ENCODE results near the gene RPL27A. TPM values are rescaled to one million over a fixed set of nuclear protein-coding genes. Genes with fewer than 3 reads are reported as not detected.

Gene RPL27A
- total RNA-seq, 3 donors from 2014 or later (not counting 1 experiment from before 2014, with no cell fraction given): 672 to 1,208 (median 807) TPM

DNA sequence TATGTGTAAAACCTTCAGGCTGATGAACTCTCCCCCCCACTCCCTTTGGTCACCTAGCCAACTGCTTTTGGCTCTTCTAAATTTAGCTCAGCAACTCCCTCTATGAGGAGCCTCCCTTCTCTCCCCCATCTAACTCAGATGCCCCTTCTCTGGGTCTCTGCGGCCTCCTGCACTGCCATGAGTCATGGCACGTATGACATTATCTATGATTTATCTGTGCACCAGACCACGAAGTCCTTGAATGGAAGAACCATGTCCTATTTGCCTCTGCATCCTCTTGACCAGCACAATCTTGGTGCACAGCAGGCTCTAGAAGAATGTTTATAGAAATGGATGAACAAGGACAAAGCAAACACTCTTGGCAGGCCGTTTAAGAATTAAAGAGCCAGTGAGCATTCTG is 46.0 kb downstream of the RPL27A start:
- DNase-seq (no peak), ATAC-seq (no peak)
- TF ChIP-seq, protein P1, sequence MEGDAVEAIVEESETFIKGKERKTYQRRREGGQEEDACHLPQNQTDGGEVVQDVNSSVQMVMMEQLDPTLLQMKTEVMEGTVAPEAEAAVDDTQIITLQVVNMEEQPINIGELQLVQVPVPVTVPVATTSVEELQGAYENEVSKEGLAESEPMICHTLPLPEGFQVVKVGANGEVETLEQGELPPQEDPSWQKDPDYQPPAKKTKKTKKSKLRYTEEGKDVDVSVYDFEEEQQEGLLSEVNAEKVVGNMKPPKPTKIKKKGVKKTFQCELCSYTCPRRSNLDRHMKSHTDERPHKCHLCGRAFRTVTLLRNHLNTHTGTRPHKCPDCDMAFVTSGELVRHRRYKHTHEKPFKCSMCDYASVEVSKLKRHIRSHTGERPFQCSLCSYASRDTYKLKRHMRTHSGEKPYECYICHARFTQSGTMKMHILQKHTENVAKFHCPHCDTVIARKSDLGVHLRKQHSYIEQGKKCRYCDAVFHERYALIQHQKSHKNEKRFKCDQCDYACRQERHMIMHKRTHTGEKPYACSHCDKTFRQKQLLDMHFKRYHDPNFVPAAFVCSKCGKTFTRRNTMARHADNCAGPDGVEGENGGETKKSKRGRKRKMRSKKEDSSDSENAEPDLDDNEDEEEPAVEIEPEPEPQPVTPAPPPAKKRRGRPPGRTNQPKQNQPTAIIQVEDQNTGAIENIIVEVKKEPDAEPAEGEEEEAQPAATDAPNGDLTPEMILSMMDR (IDR thresholded peaks at IDR 0.05): no peak
- WGBS (ENCODE audit: insufficient coverage): 76% methylated on average over 4 of the region's 4 CpGs
- H3K36me3 ChIP-seq (ENCODE audit: control insufficient read depth, insufficient read depth, low read length): no peaks in the 10 kb centered on the region
- no peaks in the 10 kb centered on the region for H3K9me3 ChIP-seq (ENCODE audit: control insufficient read depth, insufficient read depth, low read length)
- Mint-ChIP-seq H3K36me3 (no peaks in the 10 kb centered on the region), H3K9me3 (no peaks in the 10 kb centered on the region), H3K4me1 (peaks cover 8 to 12% of the 10 kb centered on the region in 2 donors), H3K4me3 (no peak overlapping the region), H3K27me3 (ENCODE audit: low read depth in 2 of 2) (peaks cover 0 to 2% of the 10 kb centered on the region in 2 donors), H3K27ac (no peak overlapping the region)
- no peak overlapping the region for H3K4me3 ChIP-seq (ENCODE audit: low read length)
- intact Hi-C loops (cut with micrococcal nuclease): no loop called here
- no peak overlapping the region for H3K27ac ChIP-seq (ENCODE audit: low read length)
- no peaks in the 10 kb centered on the region for H3K27me3 ChIP-seq (ENCODE audit: control insufficient read depth, insufficient read depth, low read length)
- H3K4me1 ChIP-seq (ENCODE audit: control insufficient read depth, insufficient read depth, low read length): peaks cover 8% of the 10 kb centered on the region

DNA sequence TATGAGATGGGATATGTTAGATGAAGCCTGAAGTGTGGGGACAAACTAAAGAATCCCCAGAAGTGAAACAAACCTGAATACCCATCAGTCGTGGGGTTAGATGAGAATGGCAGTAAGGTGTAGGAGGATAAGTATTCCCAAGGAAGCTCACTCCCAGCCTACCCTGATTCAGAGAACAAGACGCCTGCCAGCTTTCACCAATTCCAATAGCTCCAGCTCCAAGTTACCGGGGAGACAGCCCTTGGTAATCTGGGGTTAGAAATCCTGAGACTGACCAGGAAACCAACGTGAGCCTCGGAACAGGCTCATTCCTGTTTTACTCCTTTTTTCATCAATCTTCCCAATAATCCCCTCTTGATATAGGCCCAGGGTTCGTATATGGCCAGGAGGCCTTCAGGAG is 46.5 kb downstream of the RPL27A start:
- peaks cover 0 to 2% of the 10 kb centered on the region in 2 donors for H3K27me3 Mint-ChIP-seq (ENCODE audit: low read depth in 2 of 2)
- no peak overlapping the region for H3K27ac Mint-ChIP-seq
- Histone ChIP-seq H3K9me3 (ENCODE audit: control insufficient read depth, insufficient read depth, low read length) (no peaks in the 10 kb centered on the region), H3K4me1 (ENCODE audit: control insufficient read depth, insufficient read depth, low read length) (peaks cover 8% of the 10 kb centered on the region), H3K27me3 (ENCODE audit: control insufficient read depth, insufficient read depth, low read length) (no peaks in the 10 kb centered on the region), H3K27ac (ENCODE audit: low read length) (no peak overlapping the region), H3K36me3 (ENCODE audit: control insufficient read depth, insufficient read depth, low read length) (no peaks in the 10 kb centered on the region), H3K4me3 (ENCODE audit: low read length) (no peak overlapping the region)
- TF ChIP-seq, protein P1 (IDR thresholded peaks at IDR 0.05): no peak
- intact Hi-C loops (cut with micrococcal nuclease): no loop called here
- 91% methylated on average over 5 of the region's 6 CpGs for WGBS (ENCODE audit: insufficient coverage)
- H3K4me1 Mint-ChIP-seq: peaks cover 8 to 12% of the 10 kb centered on the region in 2 donors
- H3K9me3 Mint-ChIP-seq: no peaks in the 10 kb centered on the region
- no peaks in the 10 kb centered on the region for H3K36me3 Mint-ChIP-seq
- no peak for ATAC-seq
- no peak for DNase-seq
- no peak overlapping the region for H3K4me3 Mint-ChIP-seq

DNA sequence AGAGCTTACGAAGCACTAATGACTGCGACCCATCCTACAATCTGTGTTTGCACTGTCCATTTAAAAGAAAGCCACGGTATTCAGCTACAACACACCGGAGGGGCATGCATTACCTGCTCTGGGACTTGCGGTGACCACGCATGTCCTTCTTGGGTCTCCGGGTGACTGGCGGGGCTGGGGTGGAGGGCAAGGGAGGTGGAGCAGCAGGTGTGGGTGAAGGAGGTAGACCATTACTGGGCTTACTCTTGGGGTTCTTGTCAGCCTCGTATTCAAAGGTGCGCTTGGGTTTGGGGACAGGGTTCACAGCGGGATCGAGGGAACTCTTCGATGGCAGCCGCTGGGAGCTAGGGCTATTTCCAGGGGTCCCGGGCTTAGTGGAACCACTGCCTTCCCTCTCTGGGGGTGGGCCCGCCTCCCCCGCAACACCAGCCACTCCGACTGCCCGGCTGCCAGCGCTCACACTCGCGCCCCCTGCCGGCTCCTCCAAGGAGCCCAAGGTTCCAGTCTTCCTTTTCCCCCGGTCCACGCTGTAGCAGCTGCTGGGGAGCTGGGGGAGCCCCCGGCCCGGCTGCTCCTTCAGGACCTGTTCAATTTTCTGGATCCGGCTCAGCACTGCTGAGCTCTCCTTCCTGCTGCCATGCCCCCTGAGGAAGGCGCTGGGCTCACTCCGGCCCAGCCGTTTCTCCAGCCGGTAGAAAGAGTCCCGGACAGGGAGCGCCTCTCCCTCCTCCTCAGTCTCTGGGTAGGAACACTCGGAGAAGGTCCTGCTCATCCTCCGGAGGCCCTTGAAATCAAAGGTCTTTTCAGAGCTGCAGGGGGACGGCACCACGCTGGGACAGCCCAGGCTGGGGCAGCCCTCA is 47.5 kb downstream of the RPL27A start:
- Mint-ChIP-seq H3K9me3 (no peaks in the 10 kb centered on the region), H3K4me3 (no peak overlapping the region), H3K27me3 (ENCODE audit: low read depth in 2 of 2) (peaks cover 0 to 2% of the 10 kb centered on the region in 2 donors), H3K27ac (no peak overlapping the region), H3K4me1 (peaks cover 8 to 12% of the 10 kb centered on the region in 2 donors), H3K36me3 (no peaks in the 10 kb centered on the region)
- no peak for ATAC-seq
- H3K27ac ChIP-seq (ENCODE audit: low read length): no peak overlapping the region
- H3K4me1 ChIP-seq (ENCODE audit: control insufficient read depth, insufficient read depth, low read length): peaks cover 8% of the 10 kb centered on the region
- H3K36me3 ChIP-seq (ENCODE audit: control insufficient read depth, insufficient read depth, low read length): no peaks in the 10 kb centered on the region
- H3K27me3 ChIP-seq (ENCODE audit: control insufficient read depth, insufficient read depth, low read length): no peaks in the 10 kb centered on the region
- no peak for DNase-seq
- TF ChIP-seq, protein P1 (IDR thresholded peaks at IDR 0.05): no peak
- H3K9me3 ChIP-seq (ENCODE audit: control insufficient read depth, insufficient read depth, low read length): no peaks in the 10 kb centered on the region
- 88% methylated on average over 38 of the region's 38 CpGs for WGBS (ENCODE audit: insufficient coverage)
- intact Hi-C loops (cut with micrococcal nuclease): no loop called here
- H3K4me3 ChIP-seq (ENCODE audit: low read length): no peak overlapping the region

Measured in natural killer cell (primary cell).